ENCODE results near the gene PTPRM. TPM values are rescaled to one million over a fixed set of nuclear protein-coding genes. Genes with fewer than 3 reads are reported as not detected.

PTPRM gene
- total RNA-seq, 1 donor from 2014 or later, result 11.5 TPM

- Mint-ChIP-seq H3K4me1 (no peaks in the 10 kb centered on the region), H3K27me3 (peaks cover 1% of the 10 kb centered on the region), H3K4me3 (no peak overlapping the region), H3K9me3 (no peaks in the 10 kb centered on the region), H3K36me3 (ENCODE audit: low read depth) (no peaks in the 10 kb centered on the region), H3K27ac (no peak overlapping the region)
- no peak for DNase-seq
- intact Hi-C loops (cut with micrococcal nuclease), result no loop called here
These were observed 332.0 kb downstream of the PTPRM start for GRCh38 chr18:7899078-7899477.

GRCh38 chr18:7900091-7900490, 333.0 kb downstream of the PTPRM start:
- intact Hi-C loops (cut with micrococcal nuclease), result no loop called here
- H3K4me3 Mint-ChIP-seq, result no peak overlapping the region
- H3K4me1 Mint-ChIP-seq, result no peaks in the 10 kb centered on the region
- H3K36me3 Mint-ChIP-seq (ENCODE audit: low read depth), result no peaks in the 10 kb centered on the region
- H3K9me3 Mint-ChIP-seq, result no peaks in the 10 kb centered on the region
- H3K27me3 Mint-ChIP-seq, result peaks cover 1% of the 10 kb centered on the region
- DNase-seq, result no peak
- no peak overlapping the region for H3K27ac Mint-ChIP-seq

- DNase-seq, result no peak
- Mint-ChIP-seq H3K9me3 (no peaks in the 10 kb centered on the region), H3K4me1 (no peaks in the 10 kb centered on the region), H3K27me3 (peaks cover 1% of the 10 kb centered on the region), H3K27ac (no peak overlapping the region), H3K36me3 (ENCODE audit: low read depth) (no peaks in the 10 kb centered on the region), H3K4me3 (no peak overlapping the region)
- intact Hi-C loops (cut with micrococcal nuclease), result no loop called here
These were observed 334.5 kb downstream of the PTPRM start for GRCh38 chr18:7901657-7902056.

GRCh38 chr18:7902399-7902839, 335.3 kb downstream of the PTPRM start:
- Mint-ChIP-seq H3K36me3 (ENCODE audit: low read depth) (no peaks in the 10 kb centered on the region), H3K27ac (no peak overlapping the region), H3K9me3 (no peaks in the 10 kb centered on the region), H3K4me1 (no peaks in the 10 kb centered on the region), H3K4me3 (no peak overlapping the region), H3K27me3 (peaks cover 1% of the 10 kb centered on the region)
- DNase-seq, result no peak
- intact Hi-C loops (cut with micrococcal nuclease), result no loop called here

GRCh38 chr18:7904529-7904928, 337.4 kb downstream of the PTPRM start:
- intact Hi-C loops (cut with micrococcal nuclease), result no loop called here
- DNase-seq, result no peak
- H3K27ac Mint-ChIP-seq, result no peak overlapping the region
- no peaks in the 10 kb centered on the region for H3K9me3 Mint-ChIP-seq
- H3K4me3 Mint-ChIP-seq, result no peak overlapping the region
- peaks cover 1% of the 10 kb centered on the region for H3K27me3 Mint-ChIP-seq
- no peaks in the 10 kb centered on the region for H3K4me1 Mint-ChIP-seq
- H3K36me3 Mint-ChIP-seq (ENCODE audit: low read depth), result no peaks in the 10 kb centered on the region

GRCh38 chr18:7908681-7909299, 341.7 kb downstream of the PTPRM start:
- intact Hi-C loops (cut with micrococcal nuclease), result no loop called here
- no peaks in the 10 kb centered on the region for H3K9me3 Mint-ChIP-seq
- no peak overlapping the region for H3K4me3 Mint-ChIP-seq
- H3K4me1 Mint-ChIP-seq, result no peaks in the 10 kb centered on the region
- no peak overlapping the region for H3K27ac Mint-ChIP-seq
- no peak for DNase-seq
- H3K27me3 Mint-ChIP-seq, result no peaks in the 10 kb centered on the region
- no peaks in the 10 kb centered on the region for H3K36me3 Mint-ChIP-seq (ENCODE audit: low read depth)

GRCh38 chr18:7914834-7915670, 347.9 kb downstream of the PTPRM start:
- H3K36me3 Mint-ChIP-seq (ENCODE audit: low read depth), result no peaks in the 10 kb centered on the region
- H3K27me3 Mint-ChIP-seq, result no peaks in the 10 kb centered on the region

GRCh38 chr18:7918701-7919100, 351.6 kb downstream of the PTPRM start:
- H3K4me1 Mint-ChIP-seq, result no peaks in the 10 kb centered on the region
- H3K9me3 Mint-ChIP-seq, result no peaks in the 10 kb centered on the region
- no peaks in the 10 kb centered on the region for H3K27me3 Mint-ChIP-seq
- intact Hi-C loops (cut with micrococcal nuclease), result no loop called here
- H3K36me3 Mint-ChIP-seq (ENCODE audit: low read depth), result no peaks in the 10 kb centered on the region
- DNase-seq, result no peak
- H3K4me3 Mint-ChIP-seq, result no peak overlapping the region
- no peak overlapping the region for H3K27ac Mint-ChIP-seq

More at GRCh38 chr18:7914834-7915670, 347.9 kb downstream of the PTPRM start:
- Mint-ChIP-seq H3K9me3 (no peaks in the 10 kb centered on the region), H3K27ac (no peak overlapping the region), H3K4me1 (no peaks in the 10 kb centered on the region), H3K4me3 (no peak overlapping the region)
- intact Hi-C loops (cut with micrococcal nuclease), result no loop called here
- no peak for DNase-seq

- intact Hi-C loops (cut with micrococcal nuclease), result no loop called here
- DNase-seq, result no peak
- H3K27me3 Mint-ChIP-seq, result no peaks in the 10 kb centered on the region
- H3K9me3 Mint-ChIP-seq, result no peaks in the 10 kb centered on the region
- no peak overlapping the region for H3K27ac Mint-ChIP-seq
- no peak overlapping the region for H3K4me3 Mint-ChIP-seq
- H3K4me1 Mint-ChIP-seq, result no peaks in the 10 kb centered on the region
- H3K36me3 Mint-ChIP-seq (ENCODE audit: low read depth), result no peaks in the 10 kb centered on the region
These were observed 352.4 kb downstream of the PTPRM start for GRCh38 chr18:7919565-7919964.

- H3K27ac Mint-ChIP-seq, result no peak overlapping the region
- no peak for DNase-seq
- no peaks in the 10 kb centered on the region for H3K9me3 Mint-ChIP-seq
- intact Hi-C loops (cut with micrococcal nuclease), result no loop called here
- H3K4me1 Mint-ChIP-seq, result no peaks in the 10 kb centered on the region
- H3K4me3 Mint-ChIP-seq, result no peak overlapping the region
- H3K36me3 Mint-ChIP-seq (ENCODE audit: low read depth), result no peaks in the 10 kb centered on the region
- H3K27me3 Mint-ChIP-seq, result no peaks in the 10 kb centered on the region
These were observed 354.9 kb downstream of the PTPRM start for GRCh38 chr18:7921938-7922587.

GRCh38 chr18:7923105-7923504, 356.0 kb downstream of the PTPRM start:
- intact Hi-C loops (cut with micrococcal nuclease), result no loop called here
- Mint-ChIP-seq H3K36me3 (ENCODE audit: low read depth) (no peaks in the 10 kb centered on the region), H3K4me1 (no peaks in the 10 kb centered on the region), H3K9me3 (no peaks in the 10 kb centered on the region), H3K27me3 (no peaks in the 10 kb centered on the region), H3K4me3 (no peak overlapping the region), H3K27ac (no peak overlapping the region)
- no peak for DNase-seq

GRCh38 chr18:7924616-7925015, 357.5 kb downstream of the PTPRM start:
- intact Hi-C loops (cut with micrococcal nuclease), result no loop called here
- no peak overlapping the region for H3K4me3 Mint-ChIP-seq
- no peaks in the 10 kb centered on the region for H3K4me1 Mint-ChIP-seq
- no peaks in the 10 kb centered on the region for H3K9me3 Mint-ChIP-seq
- H3K27me3 Mint-ChIP-seq, result no peaks in the 10 kb centered on the region
- DNase-seq, result no peak
- no peak overlapping the region for H3K27ac Mint-ChIP-seq
- H3K36me3 Mint-ChIP-seq (ENCODE audit: low read depth), result no peaks in the 10 kb centered on the region

- H3K27ac Mint-ChIP-seq, result no peak overlapping the region
- no peaks in the 10 kb centered on the region for H3K27me3 Mint-ChIP-seq
- no peaks in the 10 kb centered on the region for H3K4me1 Mint-ChIP-seq
- no peaks in the 10 kb centered on the region for H3K36me3 Mint-ChIP-seq (ENCODE audit: low read depth)
- H3K9me3 Mint-ChIP-seq, result no peaks in the 10 kb centered on the region
- no peak overlapping the region for H3K4me3 Mint-ChIP-seq
- intact Hi-C loops (cut with micrococcal nuclease), result no loop called here
- no peak for DNase-seq
These were observed 359.4 kb downstream of the PTPRM start for GRCh38 chr18:7926526-7926925.

GRCh38 chr18:7927119-7927518, 360.0 kb downstream of the PTPRM start:
- H3K4me1 Mint-ChIP-seq, result no peaks in the 10 kb centered on the region
- no peak overlapping the region for H3K4me3 Mint-ChIP-seq
- no peak for DNase-seq
- no peaks in the 10 kb centered on the region for H3K36me3 Mint-ChIP-seq (ENCODE audit: low read depth)
- no peak overlapping the region for H3K27ac Mint-ChIP-seq
- no peaks in the 10 kb centered on the region for H3K27me3 Mint-ChIP-seq
- no peaks in the 10 kb centered on the region for H3K9me3 Mint-ChIP-seq
- intact Hi-C loops (cut with micrococcal nuclease), result no loop called here

Data from activated CD4-positive, alpha-beta T cell treated with anti-CD3 and anti-CD28 coated beads, Interleukin-2, amount 10 ng/mL, durations not matched to agents 24 days and 14 days (primary cell).